Islet precursor cell (in vitro differentiated cells): ENCODE measurements around the gene FXYD2.

ENCODE experiments used
- DNase-seq: peaks from one replicate; pipeline ENCODE4 v3.0.0-alpha.2; 2018

Gene FXYD2

GRCh38 chr11:117857734-117858414, 33.3 kb upstream of the FXYD2 start:
- DNase-seq: peak; percentile 34

GRCh38 chr11:117855912-117856651, 31.5 kb upstream of the FXYD2 start:
- DNase-seq: no peak

GRCh38 chr11:117855186-117855845, 30.8 kb upstream of the FXYD2 start:
- peak; percentile 49 for DNase-seq

GRCh38 chr11:117852309-117852708, 27.8 kb upstream of the FXYD2 start:
- no peak for DNase-seq

DNA sequence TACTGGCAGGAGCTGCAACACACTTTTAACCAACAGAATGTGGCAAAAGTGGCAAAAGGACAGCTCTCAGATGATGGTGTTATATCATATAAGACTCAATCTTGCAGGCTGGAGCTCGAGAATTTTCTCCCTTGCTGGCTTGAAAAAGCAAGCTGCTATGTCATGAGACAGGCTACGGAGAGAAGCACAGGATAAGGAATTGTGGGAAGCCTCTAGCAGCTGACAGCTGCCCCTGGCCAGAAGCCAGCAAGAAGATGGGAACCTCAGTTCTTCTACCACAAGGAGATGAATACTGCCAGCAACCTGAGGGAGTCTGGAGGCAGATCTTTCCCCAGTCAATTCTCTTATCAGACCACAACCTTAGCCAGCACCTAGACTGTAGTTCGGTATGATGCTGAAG, 27.3 kb upstream of the FXYD2 start:
- no peak for DNase-seq

DNA sequence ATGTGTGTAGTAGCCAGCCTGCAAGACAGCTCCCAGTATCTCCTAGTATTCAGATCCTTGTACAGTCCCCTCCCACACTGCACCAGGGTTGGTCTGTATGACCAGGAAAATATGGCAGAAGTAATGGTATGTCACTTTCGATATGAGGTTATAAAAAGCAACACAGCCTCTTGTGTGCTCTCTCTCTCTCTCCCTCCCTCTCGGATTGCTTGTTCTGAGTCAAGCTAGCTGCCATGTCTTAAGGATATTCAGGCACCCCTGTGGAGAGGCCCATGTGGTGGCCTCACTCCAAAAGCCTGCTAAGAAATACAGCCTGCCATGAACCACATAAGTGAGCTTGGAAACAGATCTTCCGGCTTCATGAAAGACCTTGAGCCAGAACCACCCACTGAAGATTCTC, 26.6 kb upstream of the FXYD2 start:
- DNase-seq: no peak

- DNase-seq: no peak
These were observed 25.4 kb upstream of the FXYD2 start for GRCh38 chr11:117849781-117850414.

GRCh38 chr11:117843666-117844484, 19.3 kb upstream of the FXYD2 start:
- peak; percentile 84 for DNase-seq

DNA sequence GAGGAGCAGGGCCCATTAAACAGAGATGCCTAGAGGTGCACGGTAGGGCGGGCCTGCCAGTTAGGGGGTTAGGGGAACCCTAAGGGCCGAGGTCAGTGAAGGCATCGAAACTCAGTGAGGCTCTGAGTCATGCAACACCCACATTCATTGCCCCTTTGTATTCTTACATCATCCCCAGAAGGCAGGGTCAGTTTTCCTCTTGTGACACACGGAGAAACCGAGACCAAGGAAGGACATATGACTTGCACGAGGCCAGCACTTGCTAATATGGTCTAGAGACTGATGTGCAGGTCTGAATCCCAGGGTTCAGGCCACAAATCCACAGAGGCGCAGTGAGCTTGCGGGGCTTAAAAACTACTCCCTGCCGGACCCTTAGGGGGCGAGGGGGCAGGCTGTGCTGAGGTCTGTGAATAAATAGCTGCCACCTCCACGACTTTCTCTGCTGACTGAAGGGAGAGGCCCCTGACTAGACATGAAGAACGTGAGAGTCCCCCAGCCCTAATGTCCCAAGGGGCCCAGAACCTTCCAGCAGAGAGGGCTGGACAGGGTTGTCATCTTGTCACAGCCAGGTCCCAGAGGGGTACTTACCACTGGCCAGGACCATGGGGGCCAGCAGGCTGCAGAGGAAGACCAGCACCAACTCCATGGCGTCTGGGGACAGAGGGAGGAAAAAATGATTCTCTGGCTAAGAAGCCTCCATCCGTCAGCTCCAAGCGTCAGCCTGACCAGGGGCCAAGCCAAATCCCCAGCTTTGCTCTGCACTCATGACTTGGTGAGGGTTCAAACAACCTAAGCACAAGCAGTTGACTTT, 17.8 kb upstream of the FXYD2 start:
- DNase-seq: peak; percentile 36

DNA sequence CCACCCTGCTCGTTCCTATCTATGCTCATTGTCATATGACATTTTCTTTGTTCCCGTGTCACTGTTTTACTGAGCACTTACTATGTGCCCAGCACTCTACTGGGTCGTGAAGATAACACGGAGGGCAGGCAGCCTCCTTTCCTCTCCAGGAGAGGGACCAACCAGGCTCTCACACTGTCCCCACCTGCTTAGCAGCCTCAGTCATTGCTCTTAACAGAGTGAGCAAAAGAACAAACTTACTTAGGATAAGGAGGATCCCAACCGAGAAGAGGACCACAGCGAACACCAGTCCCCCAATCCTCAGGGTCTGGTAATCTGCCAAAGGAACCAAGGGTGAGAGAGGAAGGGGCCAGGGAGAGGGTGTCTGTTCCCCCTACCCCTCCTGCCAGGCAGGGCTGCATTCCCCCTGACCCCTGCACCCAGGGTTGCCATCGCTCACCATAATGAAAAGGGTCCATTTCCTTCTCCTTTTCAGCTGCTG, 17.0 kb upstream of the FXYD2 start:
- no peak for DNase-seq

DNA sequence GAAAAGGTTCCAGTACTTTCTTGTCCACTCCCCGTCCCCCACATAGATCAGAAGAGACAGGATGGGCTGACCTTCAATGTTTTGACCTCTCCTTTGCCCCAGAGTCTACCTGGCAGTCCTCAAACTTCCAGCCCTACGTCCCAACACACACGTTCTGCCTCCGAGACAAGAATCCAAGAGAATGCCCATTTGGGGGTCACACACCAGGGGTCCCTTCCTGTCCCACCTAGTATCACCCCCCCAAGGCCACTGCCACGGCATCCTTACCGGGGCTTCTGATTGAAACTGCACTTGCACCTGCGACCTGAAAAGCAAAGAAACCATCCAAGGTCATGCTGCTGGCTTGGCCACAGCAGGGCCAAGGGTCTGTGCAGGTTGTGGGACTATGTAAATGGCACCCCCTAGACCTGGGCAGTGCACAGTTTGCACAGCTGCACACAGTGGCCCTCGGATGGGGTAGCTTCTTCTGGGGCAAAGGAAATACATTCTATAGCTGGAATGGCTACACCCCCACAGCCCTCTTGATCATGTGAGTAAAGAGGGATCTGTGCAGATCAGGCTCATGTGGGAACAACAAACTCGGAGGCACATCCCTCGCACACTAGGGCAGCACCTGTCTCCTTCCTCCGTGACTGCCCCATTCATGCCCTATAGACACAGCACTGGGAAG, 16.5 kb upstream of the FXYD2 start:
- peak; percentile 36 for DNase-seq

GRCh38 chr11:117839936-117840813, 15.6 kb upstream of the FXYD2 start:
- peak; percentile 49 for DNase-seq

- peak; percentile 38 for DNase-seq
These were observed 14.9 kb upstream of the FXYD2 start for GRCh38 chr11:117839380-117839881.

DNA sequence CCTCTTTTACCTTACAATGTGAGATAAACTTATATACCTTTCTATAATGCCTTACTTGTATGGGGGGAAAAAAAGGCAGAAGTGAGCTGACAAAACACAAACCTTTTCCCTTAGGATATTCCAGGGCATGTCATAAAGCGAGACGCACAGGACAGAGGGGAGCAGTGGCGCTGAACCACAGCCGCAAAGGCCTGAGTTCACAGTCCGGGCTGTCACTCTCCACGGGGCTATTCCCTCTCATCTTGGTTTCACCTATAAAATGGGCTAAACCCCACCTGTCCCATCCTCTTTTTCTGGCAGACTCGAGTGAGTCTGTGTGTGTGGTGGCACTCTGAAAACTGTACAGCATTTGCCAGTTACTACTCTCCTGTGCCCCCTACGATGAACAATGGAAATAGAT, 14.4 kb upstream of the FXYD2 start:
- DNase-seq: no peak

DNA sequence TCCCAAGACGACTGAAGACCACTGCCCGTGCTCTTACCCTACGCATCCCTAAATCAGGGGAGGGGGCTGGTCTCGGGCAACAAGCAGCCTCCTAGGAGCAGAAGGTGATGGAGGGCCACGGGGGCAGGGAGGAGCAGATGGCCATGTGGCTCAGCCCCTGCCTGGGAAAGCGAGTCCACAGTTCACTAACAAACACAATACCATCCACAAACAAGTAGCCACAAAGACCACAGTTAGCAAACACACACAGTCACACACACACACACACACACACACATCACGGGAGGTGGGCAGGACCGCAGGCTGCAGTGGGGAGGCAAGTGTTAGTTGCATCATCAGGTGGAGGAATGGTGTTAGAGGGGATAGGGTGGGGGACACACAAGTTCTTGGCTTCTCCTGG, 13.2 kb upstream of the FXYD2 start:
- DNase-seq: peak; percentile 45

DNA sequence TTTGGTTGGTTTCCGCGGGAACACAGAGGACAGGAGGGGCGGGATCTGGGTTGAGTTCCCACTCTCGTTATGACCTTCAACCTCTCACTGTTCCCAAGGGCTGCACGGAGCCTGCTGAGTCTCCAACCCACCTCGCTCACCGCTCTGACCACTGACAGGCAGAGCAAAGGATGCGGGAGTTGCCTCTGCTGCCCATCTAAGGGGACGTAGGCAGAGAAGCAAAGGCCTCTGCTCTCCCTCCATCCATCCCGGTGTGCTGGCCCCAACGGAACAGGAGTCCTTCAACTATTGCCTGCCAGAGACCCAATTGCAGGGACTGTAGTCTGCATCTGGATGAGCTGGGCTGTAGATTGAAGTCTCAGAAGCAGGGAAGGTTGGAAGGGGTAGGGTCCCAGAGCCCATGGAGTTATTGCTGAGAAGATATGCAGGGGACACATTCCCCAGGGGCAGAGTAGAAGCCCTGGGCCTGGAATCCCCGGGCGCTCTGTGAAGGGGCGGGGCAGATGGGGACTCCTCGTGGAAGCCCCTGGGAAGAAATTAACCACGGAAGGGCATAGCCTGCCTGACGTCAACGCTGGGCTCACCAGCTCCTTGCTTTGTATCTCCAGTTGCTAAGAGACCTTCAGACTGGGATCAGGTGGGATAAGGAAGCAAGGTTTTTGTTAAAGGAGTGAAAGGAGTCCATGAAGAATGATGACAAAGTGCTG, 12.7 kb upstream of the FXYD2 start:
- DNase-seq: peak; percentile 46

DNA sequence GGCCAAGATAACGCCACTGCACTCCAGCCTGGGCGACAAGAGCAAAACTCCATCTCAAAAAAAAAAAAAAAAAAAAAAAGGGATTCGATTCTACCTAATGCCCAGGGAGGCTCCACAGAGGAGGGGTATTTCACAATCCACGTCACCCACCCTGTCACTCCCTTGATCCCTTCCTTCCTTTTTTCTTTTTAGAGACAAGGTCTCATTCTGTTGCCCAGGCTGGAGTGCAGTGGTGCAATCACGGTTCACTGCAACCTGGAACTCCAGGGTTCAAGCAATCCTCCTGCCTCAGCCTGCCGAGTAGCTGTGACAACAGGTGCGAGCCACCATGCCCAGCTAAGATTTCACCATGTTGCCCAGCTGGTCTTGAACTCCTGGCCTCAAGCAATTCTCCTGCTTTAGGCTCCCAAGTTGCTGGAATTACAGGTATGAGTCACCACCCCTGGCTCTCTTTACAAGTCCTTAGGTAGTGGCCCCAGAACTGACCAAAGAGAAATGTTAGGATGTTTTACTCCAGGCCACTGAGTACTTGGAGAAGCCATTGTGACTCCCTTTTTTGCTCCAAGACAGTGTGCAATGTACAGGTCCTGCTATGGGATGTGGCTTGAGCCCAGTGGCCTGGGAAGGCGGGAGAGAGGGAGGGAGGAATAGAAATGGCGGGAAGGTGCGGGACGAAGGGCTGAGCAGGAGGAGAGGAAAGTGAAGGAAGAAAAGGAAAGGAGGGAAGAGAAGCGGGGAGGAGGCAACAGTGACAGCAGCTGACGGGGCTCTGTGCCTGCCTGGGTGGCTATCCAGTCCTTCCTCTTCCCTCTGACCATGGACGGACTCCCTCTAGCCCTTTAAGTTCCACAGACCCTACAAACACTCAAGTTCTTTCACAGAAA, 11.8 kb upstream of the FXYD2 start:
- DNase-seq: peak; percentile 60

- DNase-seq: no peak
These were observed 11.0 kb upstream of the FXYD2 start for GRCh38 chr11:117835576-117835975.
